ENCODE measurements around the gene STC2.

- no peak for TF ChIP-seq CTCF (IDR thresholded peaks at IDR 0.05; ENCODE audit: low read depth, low read length, poor library complexity, severe bottlenecking)
- TF ChIP-seq EZH2phosphoT487 (IDR thresholded peaks at IDR 0.05; ENCODE audit: borderline replicate concordance, low read length): no peak
These were observed 21.5 kb downstream of the STC2 start for GRCh38 chr5:173306695-173307094.

Measured in DOHH2 (cell line).